Endothelial cell (in vitro differentiated cells): ENCODE measurements around the gene CIDEB. TPM values are rescaled to one million over a fixed set of nuclear protein-coding genes. Genes with fewer than 3 reads are reported as not detected.

Experiments used
- DNase-seq: peaks from one replicate; pipeline ENCODE4 v3.0.0; 2021; ENCODE audit warnings: low spot score
- H3K27ac Mint-ChIP-seq: one replicate; pipeline ENCODE4 v1.8.0; 2021; ENCODE audit warnings: mixed read lengths, inconsistent platforms; ENCODE audit not compliant: unreplicated experiment
- H3K27me3 Mint-ChIP-seq: one replicate; pipeline ENCODE4 v1.8.0; 2021; ENCODE audit warnings: mild to moderate bottlenecking, moderate library complexity, mixed read lengths, inconsistent platforms; ENCODE audit not compliant: unreplicated experiment
- H3K36me3 Mint-ChIP-seq: one replicate; pipeline ENCODE4 v1.8.0; 2021; ENCODE audit warnings: mild to moderate bottlenecking, low read depth, mixed read lengths, inconsistent platforms; ENCODE audit not compliant: unreplicated experiment
- H3K4me1 Mint-ChIP-seq: one replicate; pipeline ENCODE4 v1.8.0; 2021; ENCODE audit warnings: mild to moderate bottlenecking, mixed read lengths, inconsistent platforms; ENCODE audit not compliant: unreplicated experiment
- H3K4me3 Mint-ChIP-seq: one replicate; pipeline ENCODE4 v1.8.0; 2021; ENCODE audit warnings: mild to moderate bottlenecking, mixed read lengths, inconsistent platforms; ENCODE audit not compliant: unreplicated experiment
- H3K9me3 Mint-ChIP-seq: one replicate; pipeline ENCODE4 v1.8.0; 2021; ENCODE audit warnings: mixed read lengths, inconsistent platforms; ENCODE audit not compliant: unreplicated experiment
- CTCF ChIP-seq: fragments of 200-600 bp; sonication (generic); IDR thresholded peaks from one replicate; pipeline ENCODE4 v1.5.0; 2021; ENCODE audit warnings: antibody characterized with exemption; ENCODE audit not compliant: unreplicated experiment
- total RNA-seq: library from RNA; stranded (reverse); fragmentation: NEBNext Ultra II Directional; extraction: Animal tissue kit (Norgen Biotek cat#: 25700); gene quantifications from one replicate; pipeline ENCODE4 v1.2.1, GENCODE V29; 2021; ENCODE audit not compliant: unreplicated experiment

Gene CIDEB
- total RNA-seq, 1 donor from 2014 or later: 0.82 TPM

GRCh38 chr14:24312736-24313507 lies 5.1 kb upstream of the CIDEB start:
- no peak for TF ChIP-seq CTCF
- Mint-ChIP-seq H3K9me3 (no peaks in the 10 kb centered on the region), H3K4me1 (peaks cover 68% of the 10 kb centered on the region), H3K4me3 (peak overlapping the region; percentile 72), H3K27me3 (peaks cover 26% of the 10 kb centered on the region), H3K27ac (peak overlapping the region; percentile 19), H3K36me3 (peaks cover 24% of the 10 kb centered on the region)
- DNase-seq: no peak

GRCh38 chr14:24311837-24312615 lies 4.2 kb upstream of the CIDEB start:
- Mint-ChIP-seq H3K27ac (no peak overlapping the region), H3K4me1 (peaks cover 69% of the 10 kb centered on the region), H3K9me3 (no peaks in the 10 kb centered on the region), H3K4me3 (peak overlapping the region; percentile 72), H3K36me3 (peaks cover 17% of the 10 kb centered on the region), H3K27me3 (peaks cover 24% of the 10 kb centered on the region)
- TF ChIP-seq CTCF: no peak
- DNase-seq: no peak

- H3K4me3 Mint-ChIP-seq: peak within 1 kb of the TSS; percentile 81
- no peaks in the 10 kb centered on the region for H3K9me3 Mint-ChIP-seq
- DNase-seq: peak; percentile 78
- peaks cover 69% of the 10 kb centered on the region for H3K4me1 Mint-ChIP-seq
- peaks cover 24% of the 10 kb centered on the region for H3K36me3 Mint-ChIP-seq
- peaks cover 24% of the 10 kb centered on the region for H3K27me3 Mint-ChIP-seq
- peak; percentile 39 for TF ChIP-seq CTCF
- peak within 1 kb of the TSS; percentile 74 for H3K27ac Mint-ChIP-seq
These were observed 3.1 kb upstream of the CIDEB start, which contains the start of gene LTB4R for GRCh38 chr14:24310646-24311604. TSS of gene LTB4R (plus strand) at chr14:24311502. CDS start at chr14:24315652, 4,150 bp downstream.

GRCh38 chr14:24310265-24310645 lies 2.5 kb upstream of the CIDEB start:
- no peak for DNase-seq
- peak overlapping the region; percentile 81 for H3K4me3 Mint-ChIP-seq
- peak overlapping the region; percentile 74 for H3K27ac Mint-ChIP-seq
- H3K36me3 Mint-ChIP-seq: peaks cover 28% of the 10 kb centered on the region
- H3K27me3 Mint-ChIP-seq: peaks cover 18% of the 10 kb centered on the region
- H3K4me1 Mint-ChIP-seq: peaks cover 65% of the 10 kb centered on the region
- no peaks in the 10 kb centered on the region for H3K9me3 Mint-ChIP-seq
- no peak for TF ChIP-seq CTCF
